ENCODE data around the gene GLRA2.
A peak's percentile ranks its signal among the peaks of the same experiment; 100 is the strongest.

GLRA2 gene

GRCh38 chrX:14529290-14529989 lies at the start of gene GLRA2:
TSS of gene GLRA2 (plus strand) at chrX:14529536. CDS start at chrX:14530058, 522 bp downstream.
- Histone ChIP-seq H3K36me3 (ENCODE audit: control insufficient read depth, insufficient read depth, low read length) (no peaks in the 10 kb centered on the region), H3K4me3 (ENCODE audit: low read depth, low read length) (peak within 1 kb of the TSS; percentile 57), H3K4me1 (ENCODE audit: control insufficient read depth, insufficient read depth, low read length) (peaks cover 3% of the 10 kb centered on the region; the same call in 1 of the 2 replicates), H3K27me3 (ENCODE audit: control insufficient read depth, insufficient read depth, low read length) (peaks cover 8% of the 10 kb centered on the region; the same call in 1 of the 2 replicates), H3K9ac (ENCODE audit: low read length) (no peak within 1 kb of the TSS), H3K27ac (ENCODE audit: low read depth, low read length) (no peak within 1 kb of the TSS), H3K9me3 (ENCODE audit: control insufficient read depth, insufficient read depth, low read depth, low read length) (no peaks in the 10 kb centered on the region)

- no peak overlapping the region for H3K9ac ChIP-seq (ENCODE audit: low read length)
- no peaks in the 10 kb centered on the region for H3K36me3 ChIP-seq (ENCODE audit: control insufficient read depth, insufficient read depth, low read length)
- H3K27me3 ChIP-seq (ENCODE audit: control insufficient read depth, insufficient read depth, low read length), result no peaks in the 10 kb centered on the region; the same call in 1 of the 2 replicates
- H3K4me3 ChIP-seq (ENCODE audit: low read depth, low read length), result no peak overlapping the region
- H3K27ac ChIP-seq (ENCODE audit: low read depth, low read length), result no peak overlapping the region
- no peaks in the 10 kb centered on the region for H3K4me1 ChIP-seq (ENCODE audit: control insufficient read depth, insufficient read depth, low read length)
- no peaks in the 10 kb centered on the region for H3K9me3 ChIP-seq (ENCODE audit: control insufficient read depth, insufficient read depth, low read depth, low read length)
Measured at GRCh38 chrX:14489437-14489836, 39.9 kb upstream of the GLRA2 start.

- Histone ChIP-seq H3K4me3 (ENCODE audit: low read depth, low read length) (no peak overlapping the region), H3K4me1 (ENCODE audit: control insufficient read depth, insufficient read depth, low read length) (no peaks in the 10 kb centered on the region), H3K9me3 (ENCODE audit: control insufficient read depth, insufficient read depth, low read depth, low read length) (no peaks in the 10 kb centered on the region), H3K27me3 (ENCODE audit: control insufficient read depth, insufficient read depth, low read length) (no peaks in the 10 kb centered on the region; the same call in 1 of the 2 replicates), H3K36me3 (ENCODE audit: control insufficient read depth, insufficient read depth, low read length) (no peaks in the 10 kb centered on the region), H3K27ac (ENCODE audit: low read depth, low read length) (no peak overlapping the region), H3K9ac (ENCODE audit: low read length) (no peak overlapping the region)
Measured at GRCh38 chrX:14491689-14492088, 37.6 kb upstream of the GLRA2 start.

GRCh38 chrX:14496674-14497073 lies 32.7 kb upstream of the GLRA2 start:
- Histone ChIP-seq H3K27ac (ENCODE audit: low read depth, low read length) (no peak overlapping the region), H3K9ac (ENCODE audit: low read length) (no peak overlapping the region), H3K9me3 (ENCODE audit: control insufficient read depth, insufficient read depth, low read depth, low read length) (no peaks in the 10 kb centered on the region), H3K4me1 (ENCODE audit: control insufficient read depth, insufficient read depth, low read length) (0 out of 2 replicates have a peak, but pooled peaks cover 4% of the 10 kb centered on the region), H3K27me3 (ENCODE audit: control insufficient read depth, insufficient read depth, low read length) (no peaks in the 10 kb centered on the region; the same call in 1 of the 2 replicates), H3K4me3 (ENCODE audit: low read depth, low read length) (no peak overlapping the region), H3K36me3 (ENCODE audit: control insufficient read depth, insufficient read depth, low read length) (no peaks in the 10 kb centered on the region)

- H3K9me3 ChIP-seq (ENCODE audit: control insufficient read depth, insufficient read depth, low read depth, low read length), result no peaks in the 10 kb centered on the region
- no peak overlapping the region for H3K27ac ChIP-seq (ENCODE audit: low read depth, low read length)
- H3K9ac ChIP-seq (ENCODE audit: low read length), result no peak overlapping the region
- H3K4me1 ChIP-seq (ENCODE audit: control insufficient read depth, insufficient read depth, low read length), result 0 out of 2 replicates have a peak, but pooled peaks cover 4% of the 10 kb centered on the region
- no peaks in the 10 kb centered on the region; the same call in 1 of the 2 replicates for H3K27me3 ChIP-seq (ENCODE audit: control insufficient read depth, insufficient read depth, low read length)
- H3K36me3 ChIP-seq (ENCODE audit: control insufficient read depth, insufficient read depth, low read length), result no peaks in the 10 kb centered on the region
- no peak overlapping the region for H3K4me3 ChIP-seq (ENCODE audit: low read depth, low read length)
Measured at GRCh38 chrX:14497184-14497666, 32.1 kb upstream of the GLRA2 start.

- H3K9ac ChIP-seq (ENCODE audit: low read length), result no peak overlapping the region
- H3K36me3 ChIP-seq (ENCODE audit: control insufficient read depth, insufficient read depth, low read length), result no peaks in the 10 kb centered on the region
- no peak overlapping the region for H3K27ac ChIP-seq (ENCODE audit: low read depth, low read length)
- H3K27me3 ChIP-seq (ENCODE audit: control insufficient read depth, insufficient read depth, low read length), result peaks cover 3% of the 10 kb centered on the region; the same call in 1 of the 2 replicates
- H3K9me3 ChIP-seq (ENCODE audit: control insufficient read depth, insufficient read depth, low read depth, low read length), result no peaks in the 10 kb centered on the region
- no peak overlapping the region for H3K4me3 ChIP-seq (ENCODE audit: low read depth, low read length)
- 0 out of 2 replicates have a peak, but pooled peaks cover 4% of the 10 kb centered on the region for H3K4me1 ChIP-seq (ENCODE audit: control insufficient read depth, insufficient read depth, low read length)
Measured at GRCh38 chrX:14501327-14501726, 28.0 kb upstream of the GLRA2 start.

- H3K27ac ChIP-seq (ENCODE audit: low read depth, low read length), result no peak overlapping the region
- no peaks in the 10 kb centered on the region for H3K4me1 ChIP-seq (ENCODE audit: control insufficient read depth, insufficient read depth, low read length)
- H3K9ac ChIP-seq (ENCODE audit: low read length), result no peak overlapping the region
- H3K36me3 ChIP-seq (ENCODE audit: control insufficient read depth, insufficient read depth, low read length), result no peaks in the 10 kb centered on the region
- H3K9me3 ChIP-seq (ENCODE audit: control insufficient read depth, insufficient read depth, low read depth, low read length), result no peaks in the 10 kb centered on the region
- H3K4me3 ChIP-seq (ENCODE audit: low read depth, low read length), result no peak overlapping the region
- H3K27me3 ChIP-seq (ENCODE audit: control insufficient read depth, insufficient read depth, low read length), result peaks cover 10% of the 10 kb centered on the region; the same call in 1 of the 2 replicates
Measured at GRCh38 chrX:14504960-14505538, 24.3 kb upstream of the GLRA2 start.

GRCh38 chrX:14505648-14506047 lies 23.7 kb upstream of the GLRA2 start:
- H3K9ac ChIP-seq (ENCODE audit: low read length), result no peak overlapping the region
- no peaks in the 10 kb centered on the region for H3K4me1 ChIP-seq (ENCODE audit: control insufficient read depth, insufficient read depth, low read length)
- H3K36me3 ChIP-seq (ENCODE audit: control insufficient read depth, insufficient read depth, low read length), result no peaks in the 10 kb centered on the region
- H3K9me3 ChIP-seq (ENCODE audit: control insufficient read depth, insufficient read depth, low read depth, low read length), result no peaks in the 10 kb centered on the region
- H3K4me3 ChIP-seq (ENCODE audit: low read depth, low read length), result no peak overlapping the region
- peaks cover 10% of the 10 kb centered on the region; the same call in 1 of the 2 replicates for H3K27me3 ChIP-seq (ENCODE audit: control insufficient read depth, insufficient read depth, low read length)
- no peak overlapping the region for H3K27ac ChIP-seq (ENCODE audit: low read depth, low read length)

GRCh38 chrX:14506866-14507265 lies 22.5 kb upstream of the GLRA2 start:
- no peaks in the 10 kb centered on the region for H3K4me1 ChIP-seq (ENCODE audit: control insufficient read depth, insufficient read depth, low read length)
- H3K36me3 ChIP-seq (ENCODE audit: control insufficient read depth, insufficient read depth, low read length), result no peaks in the 10 kb centered on the region
- peaks cover 10% of the 10 kb centered on the region; the same call in 1 of the 2 replicates for H3K27me3 ChIP-seq (ENCODE audit: control insufficient read depth, insufficient read depth, low read length)

GRCh38 chrX:14508025-14508690 lies 21.2 kb upstream of the GLRA2 start:
- H3K4me1 ChIP-seq (ENCODE audit: control insufficient read depth, insufficient read depth, low read length), result no peaks in the 10 kb centered on the region
- no peak overlapping the region for H3K9ac ChIP-seq (ENCODE audit: low read length)
- no peak overlapping the region for H3K27ac ChIP-seq (ENCODE audit: low read depth, low read length)
- H3K27me3 ChIP-seq (ENCODE audit: control insufficient read depth, insufficient read depth, low read length), result peaks cover 10% of the 10 kb centered on the region; the same call in 1 of the 2 replicates
- H3K4me3 ChIP-seq (ENCODE audit: low read depth, low read length), result no peak overlapping the region
- H3K9me3 ChIP-seq (ENCODE audit: control insufficient read depth, insufficient read depth, low read depth, low read length), result no peaks in the 10 kb centered on the region
- H3K36me3 ChIP-seq (ENCODE audit: control insufficient read depth, insufficient read depth, low read length), result no peaks in the 10 kb centered on the region

More at GRCh38 chrX:14506866-14507265, 22.5 kb upstream of the GLRA2 start:
- Histone ChIP-seq H3K4me3 (ENCODE audit: low read depth, low read length) (no peak overlapping the region), H3K9ac (ENCODE audit: low read length) (no peak overlapping the region), H3K27ac (ENCODE audit: low read depth, low read length) (no peak overlapping the region), H3K9me3 (ENCODE audit: control insufficient read depth, insufficient read depth, low read depth, low read length) (no peaks in the 10 kb centered on the region)

Data from HUES6 (cell line).